Naive thymus-derived CD4-positive, alpha-beta T cell (primary cell): ENCODE data around the gene RASD2. TPM values are rescaled to one million over a fixed set of nuclear protein-coding genes. Genes with fewer than 3 reads are reported as not detected.

Experiments used
- ATAC-seq: fragments of 150-1000 bp; cut with Tn5 transposase; 2 replicates; pipeline ENCODE4 v1.10.0; 2021; ENCODE audit warnings: mild to moderate bottlenecking, moderate library complexity
- CTCF ChIA-PET: fragments of 350-600 bp; sonication (Branson Sonifier 250); formaldehyde crosslinking; loops from one replicate; lab custom pipeline; 2021; ENCODE audit warnings: antibody characterized with exemption; lab: Charles Lee
- POLR2A ChIA-PET: fragments of 350-600 bp; sonication (Branson Sonifier 250); formaldehyde crosslinking; loops from one replicate; lab custom pipeline; 2021; ENCODE audit warnings: antibody characterized with exemption, inconsistent platforms; lab: Charles Lee
- DNase-seq, 9 donors: peaks; one replicate each; pipeline versions ENCODE4 v3.0.0 to v3.0.0-alpha.2; 2020 to 2022; ENCODE audit warnings: mixed read lengths in 1 of 9
- H3K27ac ChIP-seq: one replicate; pipeline ENCODE4 v1.7.0; 2013; ENCODE audit warnings: mild to moderate bottlenecking, low read depth, low read length, moderate library complexity
- H3K27me3 ChIP-seq, 2 donors: one replicate each; pipeline ENCODE4 v1.7.0; 2013; ENCODE audit warnings: low read length in 2 of 2, mild to moderate bottlenecking in 2 of 2, moderate library complexity in 2 of 2; ENCODE audit not compliant: control insufficient read depth in 2 of 2, insufficient read depth in 2 of 2
- H3K36me3 ChIP-seq, 3 experiments: 1 replicate in 2 of 3; 2 replicates in 1 of 3; pipeline ENCODE4 v1.7.0; 2013; ENCODE audit warnings: low read length in 3 of 3, mild to moderate bottlenecking in 3 of 3, moderate library complexity in 1 of 3; ENCODE audit not compliant: insufficient read depth in 3 of 3, control insufficient read depth in 2 of 3
- H3K4me1 ChIP-seq, 2 donors: one replicate each; pipeline ENCODE4 v1.7.0; 2013; ENCODE audit warnings: low read length in 2 of 2, mild to moderate bottlenecking in 2 of 2, moderate library complexity in 1 of 2; ENCODE audit not compliant: control insufficient read depth in 2 of 2, insufficient read depth in 2 of 2
- H3K4me3 ChIP-seq: 2 replicates; pipeline ENCODE4 v1.7.0; 2013; ENCODE audit warnings: mild to moderate bottlenecking, low read length
- H3K9me3 ChIP-seq, 3 experiments: 1 replicate in 2 of 3; 2 replicates in 1 of 3; pipeline ENCODE4 v1.7.0; 2013; ENCODE audit warnings: low read length in 3 of 3; ENCODE audit not compliant: control insufficient read depth in 2 of 3
- H3K27ac Mint-ChIP-seq, 9 donors: one replicate each; pipeline ENCODE4 v1.8.0; 2020 to 2022; ENCODE audit warnings: mixed read lengths in 9 of 9, mild to moderate bottlenecking in 8 of 9, moderate library complexity in 5 of 9, inconsistent platforms in 2 of 9
- H3K27me3 Mint-ChIP-seq, 5 donors: one replicate each; pipeline ENCODE4 v1.8.0; 2021 to 2022; ENCODE audit warnings: mixed read lengths in 5 of 5, mild to moderate bottlenecking in 1 of 5
- H3K36me3 Mint-ChIP-seq, 5 donors: one replicate each; pipeline ENCODE4 v1.8.0; 2020 to 2022; ENCODE audit warnings: mixed read lengths in 5 of 5, mild to moderate bottlenecking in 3 of 5, inconsistent platforms in 1 of 5
- H3K4me1 Mint-ChIP-seq, 7 donors: one replicate each; pipeline ENCODE4 v1.8.0; 2020 to 2022; ENCODE audit warnings: mixed read lengths in 7 of 7, mild to moderate bottlenecking in 3 of 7, inconsistent platforms in 1 of 7
- H3K4me3 Mint-ChIP-seq, 10 donors: one replicate each; pipeline ENCODE4 v1.8.0; 2020 to 2022; ENCODE audit warnings: mild to moderate bottlenecking in 10 of 10, mixed read lengths in 10 of 10, moderate library complexity in 6 of 10, inconsistent platforms in 2 of 10
- H3K9me3 Mint-ChIP-seq, 11 donors: one replicate each; pipeline ENCODE4 v1.8.0; 2020 to 2022; ENCODE audit warnings: mixed read lengths in 11 of 11, mild to moderate bottlenecking in 4 of 11, inconsistent platforms in 1 of 11, moderate library complexity in 1 of 11
- intact Hi-C, 2 donors: fragments of 100-400 bp; cut with micrococcal nuclease; formaldehyde crosslinking; loops; one replicate each; pipeline ENCODE4 v1.15.1; 2023
- polyA plus RNA-seq, 2 donors: library from polyadenylated mRNA; unstranded; fragments of 300-500 nt; fragmentation: Illumina TruSeq; gene quantifications; one replicate each; pipeline ENCODE4 v1.2.3, GENCODE V29; 2021
- total RNA-seq, 6 experiments: library from RNA in 5 of 6; stranded (reverse) in 5 of 6; gene quantifications; 1 replicate in 5 of 6; 2 replicates in 1 of 6; pipeline ENCODE4 v1.2.3 and lab custom pipeline; 2021 to 2026

Gene RASD2
- total and polyA plus RNA-seq, 7 experiments from 2014 or later: 0.05 to 1.4 (median 0.24) TPM; not detected in 4

DNA sequence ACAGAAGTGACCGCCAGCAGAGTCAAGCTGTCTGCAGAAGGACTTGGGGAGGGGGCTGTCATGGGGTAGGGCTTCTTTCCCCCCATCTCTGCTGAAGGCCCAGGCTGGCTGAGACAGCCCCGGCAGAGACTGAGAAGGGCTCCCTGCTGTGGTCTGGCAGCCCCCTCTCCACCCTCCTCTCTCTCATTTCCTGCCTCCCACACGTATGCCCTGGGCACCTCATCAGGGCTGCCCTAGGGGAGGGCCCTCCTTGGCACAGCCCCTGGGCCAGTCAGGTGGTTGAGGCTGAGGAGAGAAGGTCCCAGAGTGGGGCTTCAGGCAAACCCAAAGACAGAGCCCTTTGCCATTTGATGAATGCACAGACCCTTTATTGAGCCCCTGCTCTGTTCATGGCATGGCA, 3.6 kb downstream of the RASD2 start:
- Mint-ChIP-seq H3K36me3 (peaks cover 0 to 1% (median 0%) of the 10 kb centered on the region in 5 donors), H3K27ac (no peak overlapping the region), H3K27me3 (peaks cover 24 to 44% (median 26%) of the 10 kb centered on the region in 5 donors), H3K9me3 (peaks cover 0 to 2% (median 0%) of the 10 kb centered on the region in 11 donors), H3K4me3 (no peak overlapping the region), H3K4me1 (peaks cover 0 to 13% (median 5%) of the 10 kb centered on the region in 7 donors)
- DNase-seq (no peak), ATAC-seq (no peak)
- H3K4me1 ChIP-seq: peaks cover 4 to 5% of the 10 kb centered on the region in 2 donors
- H3K36me3 ChIP-seq: no peaks in the 10 kb centered on the region
- ChIA-PET POLR2A (no interaction called here), CTCF (interaction anchor here (1.2 kb wide), 1 partner anchor 17 kb away, joined by 3 read pairs; no protein-coding TSS in a partner anchor)
- no peak overlapping the region for H3K27ac ChIP-seq
- peaks cover 4 to 11% of the 10 kb centered on the region in 2 donors for H3K27me3 ChIP-seq
- intact Hi-C loops: no loop called here
- no peaks in the 10 kb centered on the region for H3K9me3 ChIP-seq
- H3K4me3 ChIP-seq: no peak overlapping the region

DNA sequence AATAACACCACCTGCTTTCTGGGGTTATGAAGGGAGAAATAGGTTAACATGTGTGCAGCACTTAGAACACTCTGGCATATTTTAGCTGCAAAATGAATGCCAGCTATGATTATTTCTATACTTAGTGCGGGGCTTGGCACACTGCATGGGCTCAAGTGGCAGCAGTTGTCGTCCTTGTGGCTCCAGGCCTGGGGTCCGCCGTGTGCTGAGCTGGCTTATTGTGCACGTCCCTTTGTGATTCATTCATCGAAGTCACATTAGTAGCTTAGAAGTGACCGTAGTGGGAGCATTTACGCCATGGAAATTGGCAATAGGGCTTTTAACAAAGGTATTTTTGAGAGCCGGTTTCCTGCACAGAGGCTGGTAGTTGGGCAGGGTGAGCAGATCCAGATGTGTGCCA, 4.2 kb downstream of the RASD2 start:
- ChIA-PET POLR2A (no interaction called here), CTCF (interaction anchor here (1.2 kb wide), 1 partner anchor 16 kb away, joined by 3 read pairs; no protein-coding TSS in a partner anchor)
- H3K36me3 Mint-ChIP-seq: peaks cover 0 to 1% (median 0%) of the 10 kb centered on the region in 5 donors
- no peaks in the 10 kb centered on the region for H3K36me3 ChIP-seq
- peaks cover 0 to 2% (median 0%) of the 10 kb centered on the region in 11 donors for H3K9me3 Mint-ChIP-seq
- no peak overlapping the region for H3K27ac ChIP-seq
- H3K27me3 Mint-ChIP-seq: peaks cover 24 to 38% (median 26%) of the 10 kb centered on the region in 5 donors
- peaks cover under 1 to 2% of the 10 kb centered on the region in 2 donors for H3K4me1 ChIP-seq
- ATAC-seq: no peak
- intact Hi-C loops: no loop called here
- peaks cover 4 to 11% of the 10 kb centered on the region in 2 donors for H3K27me3 ChIP-seq
- no peaks in the 10 kb centered on the region for H3K9me3 ChIP-seq
- H3K4me3 ChIP-seq: no peak overlapping the region
- no peak for DNase-seq
- H3K27ac Mint-ChIP-seq: peak overlapping the region in 1 of 9 donors; percentile 48
- no peak overlapping the region for H3K4me3 Mint-ChIP-seq
- peaks cover 0 to 8% (median 4%) of the 10 kb centered on the region in 7 donors for H3K4me1 Mint-ChIP-seq

DNA sequence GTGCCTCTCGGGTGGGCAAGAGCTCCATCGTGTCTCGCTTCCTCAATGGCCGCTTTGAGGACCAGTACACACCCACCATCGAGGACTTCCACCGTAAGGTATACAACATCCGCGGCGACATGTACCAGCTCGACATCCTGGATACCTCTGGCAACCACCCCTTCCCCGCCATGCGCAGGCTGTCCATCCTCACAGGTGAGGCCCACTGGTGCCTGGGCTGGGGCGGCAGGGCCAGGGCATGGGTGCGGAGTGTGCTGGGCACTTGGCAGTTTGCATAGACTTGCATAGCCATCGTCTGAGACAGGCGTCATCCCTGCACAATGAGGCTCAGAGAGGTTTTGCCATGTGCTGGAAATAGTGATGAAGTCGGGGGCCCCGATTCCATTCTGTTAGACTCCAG, 6.3 kb downstream of the RASD2 start:
- H3K4me1 Mint-ChIP-seq: peaks cover 0 to 4% (median 0%) of the 10 kb centered on the region in 7 donors
- peaks cover 0 to 1% (median 0%) of the 10 kb centered on the region in 5 donors for H3K36me3 Mint-ChIP-seq
- peaks cover 17 to 28% (median 20%) of the 10 kb centered on the region in 5 donors for H3K27me3 Mint-ChIP-seq
- ATAC-seq (no peak), DNase-seq (no peak)
- POLR2A ChIA-PET: no interaction called here
- Histone ChIP-seq H3K27me3 (peaks cover 0 to 6% of the 10 kb centered on the region in 2 donors), H3K4me3 (no peak overlapping the region), H3K9me3 (no peaks in the 10 kb centered on the region), H3K4me1 (no peaks in the 10 kb centered on the region), H3K27ac (no peak overlapping the region), H3K36me3 (no peaks in the 10 kb centered on the region)
- peaks cover 0 to 2% (median 0%) of the 10 kb centered on the region in 11 donors for H3K9me3 Mint-ChIP-seq
- intact Hi-C loops: no loop called here
- no peak overlapping the region for H3K27ac Mint-ChIP-seq
- H3K4me3 Mint-ChIP-seq: no peak overlapping the region
- CTCF ChIA-PET: no interaction called here

DNA sequence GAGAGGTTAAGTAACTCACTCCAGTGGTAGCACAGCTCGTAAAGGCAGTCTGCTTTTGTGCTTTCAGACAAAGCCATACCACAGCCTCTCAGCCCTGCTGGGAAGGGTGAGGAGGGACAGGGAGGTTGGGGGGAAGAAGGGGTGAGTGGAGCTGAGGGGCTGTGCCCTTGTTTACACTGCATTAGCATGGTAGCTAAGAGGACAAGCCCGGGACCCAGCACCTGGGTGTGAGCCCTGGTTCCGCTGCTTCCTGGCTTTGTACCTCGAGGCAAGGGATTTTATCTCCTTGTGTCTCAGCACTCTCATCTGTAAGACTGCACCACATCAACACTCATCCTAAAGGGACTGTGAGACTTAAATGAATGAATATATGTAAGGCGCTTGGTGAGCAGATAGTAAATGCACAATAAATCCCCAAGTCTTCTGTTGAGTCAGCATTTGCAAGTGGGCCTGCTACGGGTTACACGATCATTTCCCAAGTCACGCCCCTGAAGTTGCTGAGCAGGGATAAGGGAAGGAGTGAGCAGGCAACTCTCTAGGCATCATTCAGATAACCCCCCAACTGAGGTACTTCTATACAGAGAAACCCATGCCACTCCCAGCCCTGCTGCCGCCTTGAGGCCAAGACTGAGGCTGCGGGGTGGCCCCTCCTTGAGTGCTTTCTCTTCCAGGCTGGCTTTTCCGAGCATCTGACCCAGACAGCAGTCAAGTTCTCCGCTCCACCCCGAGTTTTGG, 7.5 kb downstream of the RASD2 start:
- H3K27me3 ChIP-seq: peaks cover 0 to 3% of the 10 kb centered on the region in 2 donors
- intact Hi-C loops: no loop called here
- Mint-ChIP-seq H3K4me3 (no peak overlapping the region), H3K36me3 (peaks cover 0 to 1% (median 0%) of the 10 kb centered on the region in 5 donors), H3K9me3 (peaks cover 0 to 2% (median 0%) of the 10 kb centered on the region in 11 donors), H3K27me3 (peaks cover 9 to 19% (median 12%) of the 10 kb centered on the region in 5 donors), H3K4me1 (peaks cover 10 to 16% (median 11%) of the 10 kb centered on the region in 7 donors), H3K27ac (no peak overlapping the region)
- POLR2A ChIA-PET: interaction anchor here (0.6 kb wide), 1 partner anchor 701 kb away, joined by 3 read pairs; no protein-coding TSS in a partner anchor
- no peak overlapping the region for H3K4me3 ChIP-seq
- no peak overlapping the region for H3K27ac ChIP-seq
- no peaks in the 10 kb centered on the region for H3K9me3 ChIP-seq
- DNase-seq (no peak), ATAC-seq (no peak)
- no peaks in the 10 kb centered on the region for H3K36me3 ChIP-seq
- CTCF ChIA-PET: no interaction called here
- H3K4me1 ChIP-seq: peaks cover 7 to 8% of the 10 kb centered on the region in 2 donors

DNA sequence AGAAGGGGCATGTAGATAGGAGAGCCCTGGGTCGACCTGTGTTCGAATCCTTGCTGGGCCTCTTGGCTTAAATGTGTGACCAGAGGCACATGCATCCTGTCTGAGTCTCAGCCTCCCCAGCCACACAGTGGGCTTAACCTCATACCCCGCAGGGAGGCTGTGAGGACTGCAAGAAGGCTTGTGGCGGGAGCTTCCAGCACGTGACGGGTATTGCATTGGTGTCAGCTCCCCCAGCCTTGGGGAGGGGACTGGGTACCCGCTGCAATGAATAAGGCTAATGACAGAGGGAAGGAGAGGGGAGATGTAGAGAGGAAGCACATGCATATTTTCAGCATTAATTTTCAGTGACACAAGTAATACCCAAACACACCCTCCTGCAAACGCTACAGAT, 8.1 kb downstream of the RASD2 start:
- Mint-ChIP-seq H3K36me3 (peaks cover 0 to 1% (median 0%) of the 10 kb centered on the region in 5 donors), H3K4me1 (peaks cover 14 to 20% (median 15%) of the 10 kb centered on the region in 7 donors), H3K27ac (peak overlapping the region in 1 of 9 donors; percentile 25), H3K4me3 (no peak overlapping the region), H3K27me3 (peaks cover 3 to 13% (median 6%) of the 10 kb centered on the region in 5 donors), H3K9me3 (no peaks in the 10 kb centered on the region)
- ChIA-PET POLR2A (no interaction called here), CTCF (no interaction called here)
- no peak for ATAC-seq
- Histone ChIP-seq H3K27ac (no peak overlapping the region), H3K4me1 (peaks cover 8 to 13% of the 10 kb centered on the region in 2 donors), H3K27me3 (peaks cover 0 to 3% of the 10 kb centered on the region in 2 donors), H3K36me3 (no peaks in the 10 kb centered on the region), H3K9me3 (no peaks in the 10 kb centered on the region), H3K4me3 (no peak overlapping the region)
- DNase-seq: no peak
- intact Hi-C loops: no loop called here

DNA sequence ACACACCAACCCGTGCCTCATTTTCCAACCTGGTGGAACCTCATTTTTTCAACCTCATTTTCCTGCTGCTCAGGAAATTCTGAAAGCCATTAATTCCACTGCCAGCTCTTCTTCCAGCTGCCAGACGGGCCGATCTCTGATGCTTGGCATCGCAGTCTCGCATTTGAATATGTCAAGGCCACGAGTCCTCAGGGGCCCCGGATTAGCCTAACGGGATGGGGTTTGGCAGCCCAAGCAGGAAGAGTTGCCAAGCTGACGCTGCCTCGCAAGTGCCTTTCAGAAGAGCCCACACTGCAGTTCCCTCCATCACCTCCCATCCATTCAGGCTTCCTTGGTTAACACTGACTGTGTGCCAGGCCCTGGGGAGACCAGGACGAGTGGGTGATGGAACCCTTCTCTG, 8.7 kb downstream of the RASD2 start:
- Histone ChIP-seq H3K4me3 (no peak overlapping the region), H3K27ac (no peak overlapping the region), H3K36me3 (no peaks in the 10 kb centered on the region), H3K27me3 (peaks cover 0 to 2% of the 10 kb centered on the region in 2 donors), H3K9me3 (no peaks in the 10 kb centered on the region), H3K4me1 (peaks cover 8 to 15% of the 10 kb centered on the region in 2 donors)
- Mint-ChIP-seq H3K4me1 (peaks cover 14 to 21% (median 19%) of the 10 kb centered on the region in 7 donors), H3K27me3 (peaks cover 0 to 9% (median 4%) of the 10 kb centered on the region in 5 donors), H3K36me3 (no peaks in the 10 kb centered on the region), H3K4me3 (no peak overlapping the region), H3K27ac (no peak overlapping the region), H3K9me3 (no peaks in the 10 kb centered on the region)
- intact Hi-C loops: no loop called here
- ChIA-PET POLR2A (no interaction called here), CTCF (no interaction called here)
- no peak for ATAC-seq
- DNase-seq: no peak
